Adipocyte (in vitro differentiated cells): Measurements from ENCODE around the gene RAB3D.
"Not testable (repeated sequence)": the region's sequence is repeated elsewhere in the genome, so short reads cannot be mapped to it uniquely, and the experiment has no call there.

Experiments
- DNase-seq: peaks from one replicate; pipeline ENCODE4 v3.0.0-alpha.2; 2015; ENCODE audit warnings: low read depth
- H3K27me3 ChIP-seq: replicated peaks from 2 replicates; pipeline ENCODE4 v1.7.0; 2013; ENCODE audit warnings: mild to moderate bottlenecking, low read length, moderate library complexity; ENCODE audit not compliant: control insufficient read depth, insufficient read depth
- H3K36me3 ChIP-seq: 2 replicates; pipeline ENCODE4 v1.7.0; 2013; ENCODE audit warnings: low read length, mild to moderate bottlenecking, moderate library complexity; ENCODE audit not compliant: control insufficient read depth, insufficient read depth, severe bottlenecking
- H3K4me1 ChIP-seq: 2 replicates; pipeline ENCODE4 v1.7.0; 2013; ENCODE audit warnings: mild to moderate bottlenecking, low read length, moderate library complexity; ENCODE audit not compliant: control insufficient read depth, insufficient read depth
- H3K4me3 ChIP-seq: 2 replicates; pipeline ENCODE4 v1.7.0; 2013; ENCODE audit warnings: mild to moderate bottlenecking, low read length, moderate library complexity
- H3K9ac ChIP-seq: 2 replicates; pipeline ENCODE4 v1.7.0; 2013; ENCODE audit warnings: mild to moderate bottlenecking, low read length, moderate library complexity
- H3K9me3 ChIP-seq: 2 replicates; pipeline ENCODE4 v1.7.0; 2013; ENCODE audit warnings: mild to moderate bottlenecking, low read length, moderate library complexity; ENCODE audit not compliant: control insufficient read depth

RAB3D gene

DNA sequence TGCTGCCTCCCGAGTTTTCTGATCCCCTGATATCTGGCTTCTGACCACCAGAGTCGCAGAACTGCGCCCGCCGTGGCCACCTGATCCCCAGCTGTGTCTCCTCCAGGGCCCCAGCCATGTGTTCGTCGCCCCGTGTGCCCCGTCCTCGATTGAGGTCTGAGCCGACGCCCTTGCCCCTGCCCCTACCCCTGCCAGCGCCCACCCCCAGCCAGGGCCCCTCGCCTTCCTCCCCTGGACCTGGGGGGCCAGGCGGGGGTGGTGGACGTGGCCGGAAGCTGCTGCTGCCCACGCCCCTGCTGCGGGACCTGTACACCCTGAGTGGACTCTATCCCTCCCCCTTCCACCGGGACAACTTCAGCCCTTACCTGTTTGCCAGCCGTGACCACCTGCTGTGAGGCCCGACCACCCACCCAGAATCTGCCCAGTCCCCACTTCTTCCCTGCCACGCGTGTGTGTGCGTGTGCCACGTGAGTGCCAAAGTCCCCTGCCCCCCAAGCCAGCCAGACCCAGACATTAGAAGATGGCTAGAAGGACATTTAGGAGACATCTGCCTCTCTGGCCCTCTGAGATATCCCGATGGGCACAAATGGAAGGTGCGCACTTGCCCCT is 24.9 kb upstream of the RAB3D start:
- H3K9ac ChIP-seq: no peak overlapping the region
- no peaks in the 10 kb centered on the region for H3K9me3 ChIP-seq
- no peaks in the 10 kb centered on the region for H3K4me1 ChIP-seq
- DNase-seq: no peak
- no peaks in the 10 kb centered on the region for H3K27me3 ChIP-seq
- peaks cover 40% of the 10 kb centered on the region for H3K36me3 ChIP-seq
- no peak overlapping the region for H3K4me3 ChIP-seq

DNA sequence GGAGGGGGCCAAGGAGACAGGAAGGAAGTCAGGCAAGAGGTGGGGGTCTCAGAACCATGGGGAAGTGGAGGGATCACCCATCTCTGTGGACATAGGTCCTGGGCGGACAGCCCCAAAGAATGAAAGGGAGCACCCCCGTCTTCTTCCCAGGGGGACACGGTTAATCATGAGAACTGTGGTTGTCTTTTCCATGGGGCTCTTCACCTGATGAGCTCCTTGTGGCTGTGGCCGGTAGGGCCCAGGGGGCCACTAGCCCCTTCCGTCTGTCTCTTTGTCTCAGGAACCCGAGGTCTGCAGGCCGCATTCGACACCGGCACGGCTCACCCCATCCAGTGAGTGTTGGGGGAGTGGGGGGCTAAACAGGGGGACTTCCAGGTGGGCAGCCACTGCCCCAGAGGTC is 24.4 kb upstream of the RAB3D start:
- Histone ChIP-seq H3K36me3 (peaks cover 42% of the 10 kb centered on the region), H3K9ac (no peak overlapping the region), H3K4me3 (no peak overlapping the region), H3K27me3 (no peaks in the 10 kb centered on the region), H3K9me3 (no peaks in the 10 kb centered on the region), H3K4me1 (no peaks in the 10 kb centered on the region)
- DNase-seq: no peak

GRCh38 chr19:11361771-11362731 is 22.6 kb upstream of the RAB3D start:
- H3K27me3 ChIP-seq: no peaks in the 10 kb centered on the region
- H3K36me3 ChIP-seq: peaks cover 44% of the 10 kb centered on the region
- H3K9ac ChIP-seq: no peak overlapping the region
- DNase-seq: no peak
- no peak overlapping the region for H3K4me3 ChIP-seq
- H3K9me3 ChIP-seq: no peaks in the 10 kb centered on the region
- no peaks in the 10 kb centered on the region for H3K4me1 ChIP-seq

DNA sequence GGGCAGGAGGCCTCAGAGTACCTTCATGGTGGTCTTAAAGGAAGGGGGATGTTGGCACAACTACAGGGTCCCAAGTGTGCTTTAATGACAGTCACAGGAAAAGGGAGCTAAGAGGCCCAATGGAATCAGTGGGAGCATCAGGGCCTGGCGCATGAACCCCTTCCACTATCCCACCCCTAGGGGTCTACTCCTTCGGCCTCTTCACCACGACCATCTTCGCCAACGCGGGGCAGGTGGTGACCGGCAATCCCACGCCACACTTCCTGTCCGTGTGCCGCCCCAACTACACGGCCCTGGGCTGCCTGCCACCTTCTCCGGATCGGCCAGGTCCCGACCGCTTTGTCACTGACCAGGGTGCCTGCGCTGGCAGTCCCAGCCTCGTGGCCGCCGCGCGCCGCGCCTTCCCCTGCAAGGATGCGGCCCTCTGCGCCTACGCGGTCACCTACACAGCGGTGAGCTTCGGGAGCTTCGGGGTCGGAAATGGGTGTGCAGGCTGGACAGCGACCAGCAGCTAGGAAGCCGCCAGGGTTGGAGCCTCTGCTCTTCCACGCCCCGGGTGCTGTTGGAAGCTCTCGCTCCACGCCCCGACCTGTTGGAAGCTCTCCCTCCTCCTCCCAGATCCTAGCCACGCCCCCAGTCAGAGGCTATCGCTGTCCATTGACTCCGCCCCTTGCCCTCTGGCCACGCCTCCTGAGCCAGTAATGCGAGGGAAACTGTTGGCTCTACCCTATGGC is 21.7 kb upstream of the RAB3D start:
- Histone ChIP-seq H3K4me1 (peaks cover 5% of the 10 kb centered on the region), H3K27me3 (no peaks in the 10 kb centered on the region), H3K4me3 (no peak overlapping the region), H3K36me3 (peaks cover 44% of the 10 kb centered on the region), H3K9ac (no peak overlapping the region), H3K9me3 (no peaks in the 10 kb centered on the region)
- DNase-seq: no peak

DNA sequence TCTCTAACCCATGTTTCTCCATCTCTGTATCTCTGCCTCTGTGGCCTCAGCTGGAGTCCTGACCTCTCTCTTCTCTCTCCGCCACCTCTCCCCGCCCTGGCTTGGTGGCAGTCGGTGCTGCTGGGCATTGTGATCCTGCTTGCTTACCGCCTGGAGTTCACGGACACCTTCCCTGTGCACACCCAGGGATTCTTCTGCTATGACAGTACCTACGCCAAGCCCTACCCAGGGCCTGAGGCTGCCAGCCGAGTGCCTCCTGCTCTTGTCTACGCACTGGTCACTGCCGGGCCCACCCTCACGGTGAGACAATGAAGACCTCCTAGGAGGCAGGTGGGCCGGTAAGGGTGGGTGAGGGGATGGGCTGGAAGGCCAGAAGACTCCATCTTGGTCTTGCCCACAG is 20.0 kb upstream of the RAB3D start:
- no peaks in the 10 kb centered on the region for H3K27me3 ChIP-seq
- H3K9me3 ChIP-seq: no peaks in the 10 kb centered on the region
- DNase-seq: no peak
- peaks cover 35% of the 10 kb centered on the region for H3K36me3 ChIP-seq
- no peak overlapping the region for H3K4me3 ChIP-seq
- no peak overlapping the region for H3K9ac ChIP-seq
- peaks cover 11% of the 10 kb centered on the region for H3K4me1 ChIP-seq

DNA sequence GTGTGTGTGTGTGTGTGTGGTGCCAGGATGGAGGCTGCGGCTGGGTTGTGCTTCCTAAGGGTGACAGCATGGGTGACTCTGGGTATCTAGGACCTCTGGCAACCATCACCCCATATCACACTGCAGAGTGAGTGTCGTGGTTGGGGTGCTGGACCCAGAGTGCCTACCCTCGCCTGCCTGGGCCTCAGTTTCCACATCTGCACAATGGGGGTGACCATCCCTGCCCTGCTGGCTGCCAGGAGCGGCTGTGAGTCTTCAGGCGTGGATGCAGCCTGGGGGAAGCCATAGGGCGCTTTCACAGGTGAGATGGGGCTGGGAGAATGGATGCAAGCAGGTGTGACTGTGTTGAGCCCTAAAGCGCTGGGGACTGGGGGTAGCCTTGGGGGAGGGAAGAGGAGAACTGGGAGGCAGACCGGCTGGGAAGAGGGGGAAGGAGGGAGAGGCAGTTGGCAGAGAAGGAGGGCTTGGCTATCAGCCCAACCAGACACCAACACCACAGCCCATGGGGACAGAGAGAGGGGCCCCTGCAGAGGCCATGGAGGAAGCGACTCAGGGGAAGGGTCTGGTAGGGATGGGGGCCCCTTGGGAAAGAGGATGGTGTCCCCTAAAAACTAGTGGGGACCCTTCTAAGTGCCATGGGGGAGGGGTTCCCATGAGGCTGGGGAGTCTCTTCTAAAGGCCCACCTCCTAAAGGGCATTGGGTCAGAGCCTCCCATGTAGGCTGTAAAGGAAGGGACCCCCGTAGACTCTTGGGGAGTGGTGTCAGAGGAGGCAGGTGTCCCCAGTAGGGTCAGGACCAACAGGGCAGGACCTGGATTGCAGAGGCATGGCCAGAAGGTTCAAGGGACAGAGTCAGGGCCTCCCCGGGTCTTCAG is 17.5 kb upstream of the RAB3D start:
- no peak for DNase-seq
- no peaks in the 10 kb centered on the region for H3K27me3 ChIP-seq
- H3K4me3 ChIP-seq: peak overlapping the region; percentile 81
- H3K4me1 ChIP-seq: peaks cover 11% of the 10 kb centered on the region
- H3K36me3 ChIP-seq: peaks cover 26% of the 10 kb centered on the region
- no peaks in the 10 kb centered on the region for H3K9me3 ChIP-seq
- H3K9ac ChIP-seq: no peak overlapping the region

DNA sequence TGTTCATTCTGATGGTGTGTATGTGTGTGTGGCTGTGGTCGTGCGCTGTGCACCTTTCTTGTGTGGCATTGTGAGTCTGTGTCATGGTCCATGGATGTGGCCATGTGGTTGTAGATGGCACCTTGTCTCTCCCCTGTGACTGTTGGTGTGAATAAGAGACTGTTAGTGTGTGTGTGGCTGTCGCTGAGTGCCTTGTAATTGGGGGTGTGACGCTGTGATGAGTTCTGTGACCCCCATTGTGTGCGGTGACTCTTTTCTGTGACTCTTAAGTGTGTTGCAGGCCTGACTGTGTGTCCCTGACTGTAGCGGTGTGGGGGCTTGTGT is 16.6 kb upstream of the RAB3D start:
- Histone ChIP-seq H3K4me3 (peak overlapping the region; percentile 81), H3K27me3 (no peaks in the 10 kb centered on the region), H3K36me3 (peaks cover 18% of the 10 kb centered on the region), H3K4me1 (peaks cover 11% of the 10 kb centered on the region), H3K9ac (peak overlapping the region; percentile 84), H3K9me3 (no peaks in the 10 kb centered on the region)
- no peak for DNase-seq

- Histone ChIP-seq H3K4me3 (peak within 1 kb of the TSS; percentile 81), H3K27me3 (no peaks in the 10 kb centered on the region), H3K9me3 (no peaks in the 10 kb centered on the region), H3K9ac (peak within 1 kb of the TSS; percentile 84), H3K36me3 (peaks cover 14% of the 10 kb centered on the region), H3K4me1 (peaks cover 11% of the 10 kb centered on the region)
- peak; percentile 98 for DNase-seq
Observed at GRCh38 chr19:11355160-11356073, 16.0 kb upstream of the RAB3D start, which contains the start of gene PLPPR2. Gene PLPPR2, plus strand, starts transcription at chr19:11355432. Its CDS starts 2,242 bp downstream, at chr19:11357674.

- H3K9ac ChIP-seq, H3K4me3 ChIP-seq, H3K27me3 ChIP-seq, H3K9me3 ChIP-seq, H3K36me3 ChIP-seq, DNase-seq: not testable (repeated sequence)
- peaks cover 11% of the 10 kb centered on the region for H3K4me1 ChIP-seq
Observed at GRCh38 chr19:11354102-11354501, 14.6 kb upstream of the RAB3D start.

GRCh38 chr19:11349171-11349570 is 9.7 kb upstream of the RAB3D start:
- DNase-seq: no peak
- peaks cover 9% of the 10 kb centered on the region for H3K9me3 ChIP-seq
- no peak overlapping the region for H3K4me3 ChIP-seq
- H3K36me3 ChIP-seq: no peaks in the 10 kb centered on the region
- H3K4me1 ChIP-seq: peaks cover 19% of the 10 kb centered on the region
- no peak overlapping the region for H3K9ac ChIP-seq
- H3K27me3 ChIP-seq: no peaks in the 10 kb centered on the region
